Ascending aorta (tissue), 2 donors: ENCODE results near the gene RAB40C. TPM values are rescaled to one million over a fixed set of nuclear protein-coding genes. Genes with fewer than 3 reads are reported as not detected.

Experiments
- DNase-seq, 2 donors: peaks; one replicate each; pipeline ENCODE4 v3.0.0-alpha.2; 2019; ENCODE audit warnings: low spot score in 2 of 2
- H3K27ac ChIP-seq, 2 donors: fragments of 200-600 bp; sonication (generic); one replicate each; pipeline ENCODE4 v1.5.1; 2016 to 2017; ENCODE audit warnings: mild to moderate bottlenecking in 1 of 2
- H3K27me3 ChIP-seq: fragments of 200-600 bp; sonication (generic); one replicate; pipeline ENCODE4 v1.5.1; 2017
- H3K36me3 ChIP-seq, 2 donors: fragments of 200-600 bp; sonication (generic); one replicate each; pipeline ENCODE4 v1.5.1; 2016
- H3K4me1 ChIP-seq, 2 donors: fragments of 200-600 bp; sonication (generic); one replicate each; pipeline ENCODE4 v1.5.1; 2016 to 2017; ENCODE audit warnings: mild to moderate bottlenecking in 1 of 2
- H3K4me3 ChIP-seq, 2 donors: fragments of 200-600 bp; sonication (generic); one replicate each; pipeline ENCODE4 v1.5.1; 2016 to 2017; ENCODE audit warnings: mild to moderate bottlenecking in 1 of 2
- H3K9me3 ChIP-seq, 2 donors: fragments of 200-600 bp; sonication (generic); one replicate each; pipeline ENCODE4 v1.5.1; 2016
- intact Hi-C: fragments of 100-400 bp; cut with DNase I; formaldehyde crosslinking; loops from one replicate; pipeline ENCODE4 v1.15.1; 2023
- total RNA-seq: library from RNA; depleted of rRNA; stranded (reverse); fragments of >200 nt; gene quantifications from one replicate; pipeline ENCODE4 v1.1.0, GENCODE V29; 2016
- TF ChIP-seq, protein P1 (sequence below), 3 experiments: fragments of 200-600 bp in 2 of 3; fragments of 450-650 bp in 1 of 3; sonication (generic) in 2 of 3; IDR thresholded peaks; one replicate each; pipeline ENCODE4 v1.5.1; 2016 to 2019; ENCODE audit warnings: antibody characterized with exemption in 3 of 3, mild to moderate bottlenecking in 1 of 3, moderate library complexity in 1 of 3

Gene RAB40C
- total RNA-seq, 1 donor from 2014 or later: 29.8 TPM

DNA sequence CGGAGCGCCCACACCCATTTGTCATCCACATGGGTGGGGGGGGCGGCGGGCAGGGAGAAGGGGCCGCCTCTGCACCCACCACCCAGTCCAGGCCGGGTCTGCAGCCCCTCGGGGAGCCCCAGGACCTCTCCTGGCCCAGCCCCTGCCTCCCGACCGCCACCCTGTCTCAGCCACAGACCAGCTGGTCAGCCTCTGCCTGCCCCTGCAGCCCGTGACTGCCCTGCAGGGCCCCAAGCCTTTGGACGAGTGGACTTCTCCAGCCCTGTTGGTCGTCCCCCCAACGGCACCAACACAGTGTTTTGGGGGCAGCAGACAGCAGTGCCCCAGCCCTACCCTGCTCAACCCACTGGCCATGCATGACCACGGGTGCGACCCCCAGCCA lies 28.5 kb upstream of the RAB40C start:
- DNase-seq: no peak
- H3K36me3 ChIP-seq: no peaks in the 10 kb centered on the region
- intact Hi-C loops: no loop called here
- H3K4me1 ChIP-seq: peaks cover 3 to 8% of the 10 kb centered on the region in 2 donors
- TF ChIP-seq, protein P1, sequence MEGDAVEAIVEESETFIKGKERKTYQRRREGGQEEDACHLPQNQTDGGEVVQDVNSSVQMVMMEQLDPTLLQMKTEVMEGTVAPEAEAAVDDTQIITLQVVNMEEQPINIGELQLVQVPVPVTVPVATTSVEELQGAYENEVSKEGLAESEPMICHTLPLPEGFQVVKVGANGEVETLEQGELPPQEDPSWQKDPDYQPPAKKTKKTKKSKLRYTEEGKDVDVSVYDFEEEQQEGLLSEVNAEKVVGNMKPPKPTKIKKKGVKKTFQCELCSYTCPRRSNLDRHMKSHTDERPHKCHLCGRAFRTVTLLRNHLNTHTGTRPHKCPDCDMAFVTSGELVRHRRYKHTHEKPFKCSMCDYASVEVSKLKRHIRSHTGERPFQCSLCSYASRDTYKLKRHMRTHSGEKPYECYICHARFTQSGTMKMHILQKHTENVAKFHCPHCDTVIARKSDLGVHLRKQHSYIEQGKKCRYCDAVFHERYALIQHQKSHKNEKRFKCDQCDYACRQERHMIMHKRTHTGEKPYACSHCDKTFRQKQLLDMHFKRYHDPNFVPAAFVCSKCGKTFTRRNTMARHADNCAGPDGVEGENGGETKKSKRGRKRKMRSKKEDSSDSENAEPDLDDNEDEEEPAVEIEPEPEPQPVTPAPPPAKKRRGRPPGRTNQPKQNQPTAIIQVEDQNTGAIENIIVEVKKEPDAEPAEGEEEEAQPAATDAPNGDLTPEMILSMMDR (IDR thresholded peaks at IDR 0.05): no peak
- no peak overlapping the region for H3K4me3 ChIP-seq
- H3K27me3 ChIP-seq: peaks cover 7% of the 10 kb centered on the region
- H3K27ac ChIP-seq: no peak overlapping the region
- no peaks in the 10 kb centered on the region for H3K9me3 ChIP-seq

- TF ChIP-seq, protein P1 (IDR thresholded peaks at IDR 0.05): no peak
- H3K36me3 ChIP-seq: no peaks in the 10 kb centered on the region
- no peaks in the 10 kb centered on the region for H3K9me3 ChIP-seq
- no peak overlapping the region for H3K27ac ChIP-seq
- DNase-seq: no peak
- peaks cover 7% of the 10 kb centered on the region for H3K27me3 ChIP-seq
- intact Hi-C loops: no loop called here
- H3K4me3 ChIP-seq: no peak overlapping the region
- peaks cover 9 to 16% of the 10 kb centered on the region in 2 donors for H3K4me1 ChIP-seq
Measured at GRCh38 chr16:561957-562938, 27.6 kb upstream of the RAB40C start.

DNA sequence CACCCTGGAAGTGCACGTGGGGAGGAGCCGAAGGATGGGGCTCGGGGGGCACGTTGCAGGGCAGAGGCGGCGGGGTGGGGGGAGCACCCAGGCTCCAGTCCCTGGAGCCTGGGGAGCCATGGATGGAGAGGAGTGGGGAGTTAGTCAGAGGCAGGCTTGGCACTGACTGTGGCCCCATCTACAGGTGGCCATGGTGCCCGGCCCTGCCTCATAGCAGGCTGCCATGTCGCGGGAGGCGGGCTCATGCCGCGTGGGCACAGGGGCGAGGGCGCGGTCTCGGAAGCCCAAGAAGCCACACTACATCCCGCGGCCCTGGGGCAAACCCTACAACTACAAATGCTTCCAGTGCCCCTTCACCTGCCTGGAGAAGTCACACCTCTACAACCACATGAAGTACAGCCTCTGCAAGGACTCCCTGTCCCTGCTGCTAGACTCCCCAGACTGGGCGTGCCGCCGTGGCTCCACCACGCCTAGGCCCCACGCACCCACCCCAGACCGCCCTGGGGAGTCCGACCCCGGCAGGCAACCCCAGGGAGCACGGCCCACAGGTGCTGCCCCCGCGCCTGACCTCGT lies 26.7 kb upstream of the RAB40C start:
- H3K4me1 ChIP-seq: peaks cover 9 to 17% of the 10 kb centered on the region in 2 donors

GRCh38 chr16:564690-565418 lies 25.0 kb upstream of the RAB40C start:
- TF ChIP-seq, protein P1 (IDR thresholded peaks at IDR 0.05): no peak
- intact Hi-C loops: no loop called here
- Histone ChIP-seq H3K4me1 (peaks cover 9 to 20% of the 10 kb centered on the region in 2 donors), H3K27me3 (no peaks in the 10 kb centered on the region), H3K4me3 (no peak overlapping the region), H3K27ac (no peak overlapping the region), H3K9me3 (no peaks in the 10 kb centered on the region), H3K36me3 (no peaks in the 10 kb centered on the region)
- DNase-seq: no peak

More for the DNA sequence above, 26.7 kb upstream of the RAB40C start:
- Histone ChIP-seq H3K9me3 (no peaks in the 10 kb centered on the region), H3K27me3 (peaks cover 7% of the 10 kb centered on the region), H3K36me3 (no peaks in the 10 kb centered on the region), H3K4me3 (no peak overlapping the region), H3K27ac (no peak overlapping the region)
- no peak for DNase-seq
- intact Hi-C loops: no loop called here
- TF ChIP-seq, protein P1 (IDR thresholded peaks at IDR 0.05): no peak

DNA sequence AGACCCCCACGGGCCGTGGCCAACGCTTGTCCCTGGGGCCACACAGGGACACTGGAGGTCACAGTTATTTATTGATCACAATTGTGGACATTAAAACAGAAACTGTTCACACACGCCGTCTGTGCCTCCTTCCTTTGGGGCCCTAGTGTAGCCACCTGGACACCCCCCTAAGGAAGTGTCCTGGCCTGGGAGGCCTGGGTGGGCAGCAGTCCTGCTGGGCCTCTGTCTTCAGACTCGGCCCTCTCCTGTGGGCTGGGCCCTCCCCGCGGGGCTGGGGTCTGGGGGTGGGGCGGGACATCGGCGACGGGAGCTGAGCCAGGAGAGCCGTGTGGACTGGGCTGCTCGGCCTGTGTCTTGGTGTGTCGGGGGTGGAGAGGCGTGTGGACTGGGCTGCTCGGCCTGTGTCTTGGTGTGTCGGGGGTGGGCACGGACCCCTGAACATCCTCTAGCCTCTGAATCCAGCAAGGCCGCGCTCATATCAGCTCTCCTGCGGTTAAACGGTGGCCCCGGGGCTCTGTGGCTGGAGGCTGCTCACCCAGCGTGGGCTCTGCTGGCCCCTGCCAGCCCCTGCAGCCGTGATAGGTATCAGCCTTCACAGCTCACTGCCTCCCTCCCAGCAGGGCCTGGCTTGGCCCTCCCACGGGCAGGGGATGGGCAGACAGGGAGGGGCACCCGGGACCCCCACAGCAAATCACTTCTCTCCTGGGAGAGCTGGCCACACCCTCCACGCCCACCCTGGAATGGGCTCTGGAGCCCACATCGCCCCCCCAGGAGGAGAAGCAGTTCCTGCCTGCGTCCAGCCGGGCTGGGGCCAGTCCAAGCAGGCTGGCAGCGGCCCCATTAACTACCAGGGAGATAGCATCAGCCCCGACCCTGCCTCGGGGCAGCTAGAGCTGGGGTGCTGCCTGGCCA lies 24.2 kb upstream of the RAB40C start:
- TF ChIP-seq, protein P1 (IDR thresholded peaks at IDR 0.05): no peak
- intact Hi-C loops: no loop called here
- Histone ChIP-seq H3K27me3 (no peaks in the 10 kb centered on the region), H3K36me3 (no peaks in the 10 kb centered on the region), H3K4me3 (peak overlapping the region in 1 of 2 donors; percentile 52), H3K27ac (no peak overlapping the region), H3K4me1 (peaks cover 9 to 22% of the 10 kb centered on the region in 2 donors), H3K9me3 (no peaks in the 10 kb centered on the region)
- DNase-seq: no peak
